Dendritic cell treated with granulocyte-macrophage colony-stimulating factor and Interleukin-4, amounts not matched to agents 40 ng/mL and 50 ng/mL, for 4 days (primary cell): Measurements from ENCODE around the gene GDF15.
A peak's percentile ranks its signal among the peaks of the same experiment; 100 is the strongest.

Experiments
- H3K27ac Mint-ChIP-seq: one replicate; pipeline ENCODE4 v1.8.0; 2022; ENCODE audit warnings: mild to moderate bottlenecking, mixed read lengths
- H3K27me3 Mint-ChIP-seq: one replicate; pipeline ENCODE4 v1.8.0; 2022; ENCODE audit warnings: mild to moderate bottlenecking, mixed read lengths
- H3K36me3 Mint-ChIP-seq: one replicate; pipeline ENCODE4 v1.8.0; 2022; ENCODE audit warnings: low read depth, mixed read lengths
- H3K4me1 Mint-ChIP-seq: one replicate; pipeline ENCODE4 v1.8.0; 2022; ENCODE audit warnings: low read depth, mixed read lengths
- H3K4me3 Mint-ChIP-seq: one replicate; pipeline ENCODE4 v1.8.0; 2022; ENCODE audit warnings: mild to moderate bottlenecking, moderate library complexity, mixed read lengths
- H3K9me3 Mint-ChIP-seq: one replicate; pipeline ENCODE4 v1.8.0; 2022; ENCODE audit warnings: mixed read lengths
- intact Hi-C: fragments of 100-400 bp; cut with micrococcal nuclease; formaldehyde crosslinking; loops from one replicate; pipeline ENCODE4 v1.15.0; 2022

The GDF15 gene

DNA sequence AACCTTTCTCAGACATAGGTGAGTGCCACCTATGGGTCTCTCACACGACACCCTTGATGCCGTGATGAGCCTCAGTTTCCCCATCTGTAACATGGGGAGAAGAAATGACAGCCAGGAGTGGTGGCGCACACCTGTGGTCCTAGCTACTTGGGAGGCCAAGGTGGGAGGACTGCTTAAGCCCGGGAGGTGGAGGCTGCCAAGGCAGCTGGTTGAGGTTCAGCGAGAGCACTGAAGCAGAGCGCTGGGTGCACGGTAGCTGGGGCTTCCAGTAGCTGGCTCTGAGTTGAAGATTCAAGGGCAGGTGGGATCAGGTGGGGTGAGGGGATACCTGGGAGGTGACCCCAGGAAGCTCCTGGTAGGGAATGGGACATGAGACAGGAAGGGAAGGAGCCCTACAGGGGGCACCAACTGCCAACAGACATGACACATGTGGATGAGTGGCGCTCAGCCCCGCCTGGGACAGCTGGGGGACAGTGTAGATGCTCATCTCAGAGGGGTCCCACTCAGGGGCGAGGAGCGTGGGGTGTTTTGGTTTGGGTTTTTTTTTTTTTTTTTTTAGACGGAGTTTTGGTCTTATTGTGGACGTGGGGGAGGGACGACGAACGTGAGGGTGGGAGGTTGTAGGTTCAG lies 26.8 kb downstream of the GDF15 start:
- intact Hi-C loops: no loop called here
- no peaks in the 10 kb centered on the region for H3K36me3 Mint-ChIP-seq
- no peak overlapping the region for H3K4me3 Mint-ChIP-seq
- peaks cover 14% of the 10 kb centered on the region for H3K27me3 Mint-ChIP-seq
- no peaks in the 10 kb centered on the region for H3K9me3 Mint-ChIP-seq
- H3K27ac Mint-ChIP-seq: no peak overlapping the region
- H3K4me1 Mint-ChIP-seq: peaks cover 52% of the 10 kb centered on the region

DNA sequence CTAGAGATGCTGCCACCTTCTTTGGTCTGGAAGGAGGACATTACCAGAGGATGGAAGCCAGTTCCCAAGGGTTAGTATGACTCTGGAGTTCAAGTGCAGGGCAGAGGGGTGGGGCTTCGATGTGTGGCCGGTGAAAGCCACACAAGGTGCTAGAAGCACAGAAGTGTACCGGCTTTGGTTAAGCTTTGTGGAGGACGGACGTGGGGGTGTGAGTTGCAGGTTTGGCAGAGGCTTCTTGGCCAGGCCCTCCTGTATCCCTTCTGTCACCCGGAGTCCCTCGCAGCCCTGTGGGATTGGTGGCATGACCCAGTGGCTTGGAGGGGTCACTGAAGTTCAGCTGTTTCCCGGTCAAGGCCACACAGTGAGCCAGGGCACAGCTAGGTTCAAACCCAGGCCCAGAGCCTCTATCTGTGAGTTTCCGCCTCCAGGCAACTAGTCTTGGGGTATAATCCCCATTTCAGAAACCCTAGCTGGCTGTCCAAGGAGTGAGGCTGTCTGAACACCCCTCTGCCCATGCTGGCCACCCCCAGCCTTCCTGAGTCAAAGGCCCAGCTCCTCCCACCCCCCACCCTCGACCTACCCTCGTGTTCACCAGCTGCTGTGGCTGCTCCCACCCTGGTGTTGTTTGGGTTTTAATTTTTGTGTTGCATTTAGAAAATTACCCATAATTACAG lies 28.7 kb downstream of the GDF15 start:
- Mint-ChIP-seq H3K36me3 (peaks cover under 1% of the 10 kb centered on the region), H3K4me3 (peak overlapping the region; percentile 69), H3K9me3 (no peaks in the 10 kb centered on the region), H3K4me1 (peaks cover 58% of the 10 kb centered on the region), H3K27me3 (peaks cover 14% of the 10 kb centered on the region), H3K27ac (peak overlapping the region; percentile 95)
- intact Hi-C loops: loop anchor here (5.0 kb wide), 2 partner anchors 132 to 212 kb away; partner anchors contain the start of genes JUND and RAB3A

- Mint-ChIP-seq H3K4me1 (peaks cover 59% of the 10 kb centered on the region), H3K27ac (peak overlapping the region; percentile 95), H3K9me3 (no peaks in the 10 kb centered on the region), H3K36me3 (peaks cover 7% of the 10 kb centered on the region), H3K27me3 (peaks cover 14% of the 10 kb centered on the region), H3K4me3 (peak overlapping the region; percentile 69)
- intact Hi-C loops: loop anchor here (5.0 kb wide), 2 partner anchors 133 to 213 kb away; partner anchors contain the start of genes JUND and RAB3A
Observed at GRCh38 chr19:18415178-18415867, 29.4 kb downstream of the GDF15 start.

- Mint-ChIP-seq H3K36me3 (peaks cover 11% of the 10 kb centered on the region), H3K9me3 (no peaks in the 10 kb centered on the region), H3K27me3 (peaks cover 10% of the 10 kb centered on the region), H3K27ac (peak overlapping the region; percentile 95), H3K4me1 (peaks cover 70% of the 10 kb centered on the region), H3K4me3 (peak overlapping the region; percentile 65)
- intact Hi-C loops: loop anchor here (5.0 kb wide), 2 partner anchors 135 to 215 kb away; partner anchors contain the start of genes JUND and RAB3A
Observed at GRCh38 chr19:18416778-18417249, 30.9 kb downstream of the GDF15 start.

- Mint-ChIP-seq H3K4me3 (peak overlapping the region; percentile 71), H3K36me3 (peaks cover 17% of the 10 kb centered on the region), H3K9me3 (no peaks in the 10 kb centered on the region), H3K4me1 (peaks cover 76% of the 10 kb centered on the region), H3K27me3 (peaks cover 5% of the 10 kb centered on the region), H3K27ac (peak overlapping the region; percentile 95)
- intact Hi-C loops: loop anchor here (5.0 kb wide), 2 partner anchors 135 to 215 kb away; partner anchors contain the start of genes JUND and RAB3A
Observed at GRCh38 chr19:18417250-18418028, 31.5 kb downstream of the GDF15 start.

DNA sequence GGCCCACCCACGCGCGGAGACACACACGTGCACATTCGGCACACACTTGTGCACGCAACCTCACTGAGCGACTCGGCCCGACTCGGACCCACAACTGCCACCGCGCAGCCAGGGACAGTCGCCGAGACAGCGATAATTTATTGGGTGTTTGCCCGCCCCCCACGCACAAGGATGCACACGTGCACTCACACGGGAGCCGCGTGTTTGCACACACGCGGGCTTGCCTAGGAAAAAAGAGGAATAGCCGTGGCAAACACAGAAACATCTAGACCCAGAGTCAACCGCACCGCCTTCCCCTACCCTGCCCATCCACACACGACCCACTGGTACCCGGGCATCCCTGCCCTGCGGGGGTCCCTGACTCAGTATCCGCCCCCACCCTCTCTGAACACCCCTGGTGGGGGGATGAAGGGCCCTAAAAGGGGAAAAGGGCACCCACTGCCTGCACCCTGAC lies 32.1 kb downstream of the GDF15 start:
- intact Hi-C loops: loop anchor here (5.0 kb wide), 2 partner anchors 136 to 216 kb away; partner anchors contain the start of genes JUND and RAB3A

DNA sequence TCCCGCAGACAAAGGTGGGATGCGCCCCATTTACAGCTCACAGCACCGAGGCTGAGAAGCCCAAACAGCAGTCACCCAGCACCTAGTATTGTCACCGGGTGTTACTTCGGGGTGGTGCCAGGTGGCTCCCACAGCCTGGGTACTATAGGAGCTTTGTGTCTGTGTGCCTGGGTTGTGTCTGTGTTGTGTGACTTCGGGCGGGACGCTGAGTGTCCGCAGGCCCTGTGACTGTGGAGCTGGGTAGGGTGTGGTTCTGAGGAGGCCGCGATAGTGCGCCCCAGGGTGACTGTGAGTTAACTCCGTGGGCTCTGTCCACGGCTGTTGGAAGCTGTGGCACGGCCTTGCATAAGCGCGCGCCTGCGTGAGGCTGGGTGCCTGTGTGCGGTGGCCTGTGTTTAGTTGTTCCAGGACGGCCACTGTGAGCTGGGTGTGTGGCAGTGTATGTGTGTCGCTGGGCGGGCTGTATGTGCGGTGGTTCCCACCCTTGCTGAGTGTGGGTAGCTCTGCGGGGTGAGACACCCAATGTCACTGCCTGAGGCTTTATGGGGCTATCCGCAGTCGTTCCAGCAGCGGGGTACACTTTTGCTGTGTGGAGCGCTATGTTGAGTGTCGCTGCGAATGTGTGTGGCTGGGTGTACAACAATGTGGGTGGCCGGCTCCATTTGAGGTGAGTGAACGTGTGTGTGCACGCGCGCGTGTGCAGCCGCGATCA lies 32.7 kb downstream of the GDF15 start:
- H3K9me3 Mint-ChIP-seq: no peaks in the 10 kb centered on the region
- H3K27me3 Mint-ChIP-seq: no peaks in the 10 kb centered on the region
- peak overlapping the region; percentile 71 for H3K4me3 Mint-ChIP-seq
- peak overlapping the region; percentile 95 for H3K27ac Mint-ChIP-seq
- peaks cover 29% of the 10 kb centered on the region for H3K36me3 Mint-ChIP-seq
- peaks cover 87% of the 10 kb centered on the region for H3K4me1 Mint-ChIP-seq
- intact Hi-C loops: loop anchor here (5.0 kb wide), 2 partner anchors 136 to 216 kb away; partner anchors contain the start of genes JUND and RAB3A

More for the DNA sequence above, 32.1 kb downstream of the GDF15 start:
- Mint-ChIP-seq H3K4me3 (peak overlapping the region; percentile 71), H3K27ac (peak overlapping the region; percentile 95), H3K9me3 (no peaks in the 10 kb centered on the region), H3K4me1 (peaks cover 82% of the 10 kb centered on the region), H3K27me3 (no peaks in the 10 kb centered on the region), H3K36me3 (peaks cover 23% of the 10 kb centered on the region)

DNA sequence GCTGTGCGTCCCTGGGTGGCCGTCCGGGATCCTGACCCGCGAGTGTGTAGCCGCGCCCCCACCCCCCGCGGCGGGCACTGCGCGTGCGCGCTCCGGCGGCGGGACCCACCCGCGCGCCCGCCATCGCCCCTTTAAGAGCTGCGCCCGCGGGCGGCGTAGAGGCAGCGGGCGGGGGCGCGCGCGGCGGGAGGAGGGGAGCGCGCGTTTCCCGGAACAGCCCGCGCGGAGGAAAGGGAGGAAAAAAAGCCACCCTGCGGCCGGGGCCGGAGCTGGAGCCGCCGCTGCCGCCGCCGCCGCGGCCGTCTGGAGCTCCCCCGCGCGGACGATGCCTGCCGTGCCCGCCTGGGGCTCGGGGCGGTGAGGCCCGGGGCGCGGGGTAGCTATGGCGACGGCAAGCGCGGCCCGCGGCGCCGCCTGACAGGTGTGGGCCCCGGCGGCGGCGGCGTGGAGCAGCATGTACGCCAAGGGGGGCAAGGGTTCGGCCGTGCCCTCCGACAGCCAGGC lies 33.3 kb downstream of the GDF15 start, which contains the start of gene SSBP4:
Gene SSBP4, plus strand, starts transcription at position 204 of the 504 bp plus-strand sequence. Its CDS starts 251 bp downstream, at position 455.
- peaks cover 88% of the 10 kb centered on the region for H3K4me1 Mint-ChIP-seq
- H3K36me3 Mint-ChIP-seq: peaks cover 35% of the 10 kb centered on the region
- peak within 1 kb of the TSS; percentile 95 for H3K27ac Mint-ChIP-seq
- intact Hi-C loops: loop anchor here (5.0 kb wide), 2 partner anchors 137 to 217 kb away; partner anchors contain the start of genes JUND and RAB3A
- H3K4me3 Mint-ChIP-seq: peak within 1 kb of the TSS; percentile 83
- no peaks in the 10 kb centered on the region for H3K27me3 Mint-ChIP-seq
- H3K9me3 Mint-ChIP-seq: no peaks in the 10 kb centered on the region

DNA sequence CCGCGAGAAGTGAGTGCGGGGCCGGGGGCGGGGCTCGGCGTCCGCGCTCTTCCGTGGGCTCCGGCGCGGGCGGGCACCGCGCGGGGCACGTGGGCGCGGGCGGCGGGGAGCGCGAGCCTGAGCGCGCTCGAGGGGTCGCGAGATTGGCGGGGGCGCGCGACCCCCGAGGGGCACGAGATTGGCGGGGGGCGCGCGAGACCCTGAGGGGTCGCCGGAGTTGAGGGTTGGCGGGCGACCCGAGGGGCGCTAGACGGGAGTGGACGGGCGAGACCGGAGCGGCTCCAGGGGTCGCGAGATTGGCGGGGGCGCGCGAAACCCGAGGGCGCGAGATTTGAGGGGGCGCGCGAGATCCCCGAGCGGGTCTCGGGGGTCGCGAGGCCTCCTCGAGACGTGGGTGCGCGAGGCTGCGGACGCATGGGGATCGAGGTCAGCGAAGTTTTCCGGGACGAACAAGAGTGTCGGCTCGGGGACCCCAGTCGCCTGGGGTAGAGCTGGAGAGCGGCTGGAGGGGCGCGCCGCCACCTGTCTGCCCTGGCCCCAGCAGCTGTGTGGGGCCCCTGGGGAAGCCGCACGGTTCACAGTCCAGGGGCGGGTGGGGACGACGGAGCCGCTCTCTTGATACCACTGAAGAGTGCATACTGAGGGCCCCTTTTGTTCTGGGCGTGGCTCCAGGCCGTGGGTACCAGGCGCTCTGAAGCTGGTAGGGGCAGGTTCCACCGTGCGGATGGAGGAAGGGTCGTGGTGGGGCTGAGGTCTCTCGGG lies 33.9 kb downstream of the GDF15 start:
- Mint-ChIP-seq H3K9me3 (no peaks in the 10 kb centered on the region), H3K27ac (peak overlapping the region; percentile 95), H3K4me3 (peak overlapping the region; percentile 83), H3K4me1 (peaks cover 88% of the 10 kb centered on the region), H3K36me3 (peaks cover 36% of the 10 kb centered on the region), H3K27me3 (no peaks in the 10 kb centered on the region)
- intact Hi-C loops: loop anchor here (5.0 kb wide), 2 partner anchors 138 to 218 kb away; partner anchors contain the start of genes JUND and RAB3A

GRCh38 chr19:18420930-18421329 lies 35.0 kb downstream of the GDF15 start:
- Mint-ChIP-seq H3K27ac (peak overlapping the region; percentile 78), H3K27me3 (no peaks in the 10 kb centered on the region)

GRCh38 chr19:18421371-18421959 lies 35.5 kb downstream of the GDF15 start:
- Mint-ChIP-seq H3K27ac (peak overlapping the region; percentile 78), H3K4me3 (no peak overlapping the region), H3K4me1 (peaks cover 88% of the 10 kb centered on the region), H3K9me3 (no peaks in the 10 kb centered on the region), H3K27me3 (no peaks in the 10 kb centered on the region), H3K36me3 (peaks cover 45% of the 10 kb centered on the region)
- intact Hi-C loops: no loop called here

More at GRCh38 chr19:18420930-18421329, 35.0 kb downstream of the GDF15 start:
- intact Hi-C loops: no loop called here
- no peaks in the 10 kb centered on the region for H3K9me3 Mint-ChIP-seq
- peak overlapping the region; percentile 83 for H3K4me3 Mint-ChIP-seq
- peaks cover 41% of the 10 kb centered on the region for H3K36me3 Mint-ChIP-seq
- peaks cover 88% of the 10 kb centered on the region for H3K4me1 Mint-ChIP-seq
